Activated T-cell treated with anti-CD3 and anti-CD28 coated beads, Interleukin-2, amount 50 U/mL, for 48 hours (primary cell): ENCODE data around the gene VPS18.
A peak's percentile ranks its signal among the peaks of the same experiment; 100 is the strongest.

ENCODE experiments used
- DNase-seq, 2 experiments: peaks; one replicate each; pipeline ENCODE4 v3.0.0-alpha.2; 2020

VPS18 gene

GRCh38 chr15:40871749-40872617 is 22.3 kb upstream of the VPS18 start:
- DNase-seq, result peak in 1 of 2 experiments; percentile 45

- no peak for DNase-seq
These were observed 21.2 kb upstream of the VPS18 start for GRCh38 chr15:40872791-40873693.

- DNase-seq, result peak; percentile 72 to 76
These were observed 20.3 kb upstream of the VPS18 start, which contains the start of gene RHOV for GRCh38 chr15:40873694-40874561. RHOV (minus strand) TSS chr15:40874234; CDS start chr15:40874139, 95 bp downstream.

GRCh38 chr15:40875991-40876730 is 18.1 kb upstream of the VPS18 start:
- no peak for DNase-seq

GRCh38 chr15:40877694-40878093 is 16.6 kb upstream of the VPS18 start:
- no peak for DNase-seq

- peak in 1 of 2 experiments; percentile 39 for DNase-seq
These were observed 15.5 kb upstream of the VPS18 start for GRCh38 chr15:40878785-40879184.

GRCh38 chr15:40879609-40880008 is 14.6 kb upstream of the VPS18 start:
- no peak for DNase-seq

- DNase-seq, result no peak
These were observed 12.9 kb upstream of the VPS18 start for GRCh38 chr15:40881351-40881750.

GRCh38 chr15:40886586-40886985 is 7.7 kb upstream of the VPS18 start:
- DNase-seq, result no peak

- no peak for DNase-seq
These were observed 5.1 kb upstream of the VPS18 start for GRCh38 chr15:40889112-40889511.

GRCh38 chr15:40891138-40891537 is 3.1 kb upstream of the VPS18 start:
- no peak for DNase-seq

GRCh38 chr15:40891810-40892446 is 2.3 kb upstream of the VPS18 start:
- peak in 1 of 2 experiments; percentile 35 for DNase-seq

- no peak for DNase-seq
These were observed 1.7 kb upstream of the VPS18 start for GRCh38 chr15:40892447-40893012.

- DNase-seq, result peak in 1 of 2 experiments; percentile 31
These were observed 1.1 kb upstream of the VPS18 start for GRCh38 chr15:40893019-40893670.

- DNase-seq, result peak; percentile 76
These were observed 615 bp downstream of the VPS18 start for GRCh38 chr15:40894681-40895448.

GRCh38 chr15:40899536-40900207 is 5.4 kb downstream of the VPS18 start:
- DNase-seq, result no peak

GRCh38 chr15:40900256-40901052 is 6.2 kb downstream of the VPS18 start:
- DNase-seq, result no peak

GRCh38 chr15:40901053-40901443 is 6.8 kb downstream of the VPS18 start:
- DNase-seq, result no peak
